ENCODE results near the gene TMEM63A.

DNA sequence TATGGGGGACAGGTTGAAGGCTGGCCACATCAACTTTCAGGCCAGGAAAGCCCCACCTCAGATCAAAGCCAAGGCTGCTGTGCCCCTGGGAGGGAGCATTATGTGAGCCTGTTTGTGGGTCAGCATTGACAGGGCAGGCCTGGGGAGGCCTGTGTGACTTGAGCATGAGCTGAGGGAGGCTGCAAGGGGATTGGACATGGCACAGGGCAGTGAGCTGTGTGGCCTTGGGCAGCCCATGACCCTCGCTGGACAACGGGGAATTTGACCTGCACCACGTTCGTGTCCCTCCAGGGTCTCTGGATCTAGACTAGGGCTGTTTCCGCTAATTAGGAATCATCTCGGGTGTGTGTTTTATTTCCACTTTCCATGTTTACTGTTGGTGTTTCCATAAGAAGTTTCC lies 24.3 kb upstream of the TMEM63A start:
- TF ChIP-seq, protein P1, sequence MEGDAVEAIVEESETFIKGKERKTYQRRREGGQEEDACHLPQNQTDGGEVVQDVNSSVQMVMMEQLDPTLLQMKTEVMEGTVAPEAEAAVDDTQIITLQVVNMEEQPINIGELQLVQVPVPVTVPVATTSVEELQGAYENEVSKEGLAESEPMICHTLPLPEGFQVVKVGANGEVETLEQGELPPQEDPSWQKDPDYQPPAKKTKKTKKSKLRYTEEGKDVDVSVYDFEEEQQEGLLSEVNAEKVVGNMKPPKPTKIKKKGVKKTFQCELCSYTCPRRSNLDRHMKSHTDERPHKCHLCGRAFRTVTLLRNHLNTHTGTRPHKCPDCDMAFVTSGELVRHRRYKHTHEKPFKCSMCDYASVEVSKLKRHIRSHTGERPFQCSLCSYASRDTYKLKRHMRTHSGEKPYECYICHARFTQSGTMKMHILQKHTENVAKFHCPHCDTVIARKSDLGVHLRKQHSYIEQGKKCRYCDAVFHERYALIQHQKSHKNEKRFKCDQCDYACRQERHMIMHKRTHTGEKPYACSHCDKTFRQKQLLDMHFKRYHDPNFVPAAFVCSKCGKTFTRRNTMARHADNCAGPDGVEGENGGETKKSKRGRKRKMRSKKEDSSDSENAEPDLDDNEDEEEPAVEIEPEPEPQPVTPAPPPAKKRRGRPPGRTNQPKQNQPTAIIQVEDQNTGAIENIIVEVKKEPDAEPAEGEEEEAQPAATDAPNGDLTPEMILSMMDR (IDR thresholded peaks at IDR 0.05) = no peak
- TF ChIP-seq, protein P2, sequence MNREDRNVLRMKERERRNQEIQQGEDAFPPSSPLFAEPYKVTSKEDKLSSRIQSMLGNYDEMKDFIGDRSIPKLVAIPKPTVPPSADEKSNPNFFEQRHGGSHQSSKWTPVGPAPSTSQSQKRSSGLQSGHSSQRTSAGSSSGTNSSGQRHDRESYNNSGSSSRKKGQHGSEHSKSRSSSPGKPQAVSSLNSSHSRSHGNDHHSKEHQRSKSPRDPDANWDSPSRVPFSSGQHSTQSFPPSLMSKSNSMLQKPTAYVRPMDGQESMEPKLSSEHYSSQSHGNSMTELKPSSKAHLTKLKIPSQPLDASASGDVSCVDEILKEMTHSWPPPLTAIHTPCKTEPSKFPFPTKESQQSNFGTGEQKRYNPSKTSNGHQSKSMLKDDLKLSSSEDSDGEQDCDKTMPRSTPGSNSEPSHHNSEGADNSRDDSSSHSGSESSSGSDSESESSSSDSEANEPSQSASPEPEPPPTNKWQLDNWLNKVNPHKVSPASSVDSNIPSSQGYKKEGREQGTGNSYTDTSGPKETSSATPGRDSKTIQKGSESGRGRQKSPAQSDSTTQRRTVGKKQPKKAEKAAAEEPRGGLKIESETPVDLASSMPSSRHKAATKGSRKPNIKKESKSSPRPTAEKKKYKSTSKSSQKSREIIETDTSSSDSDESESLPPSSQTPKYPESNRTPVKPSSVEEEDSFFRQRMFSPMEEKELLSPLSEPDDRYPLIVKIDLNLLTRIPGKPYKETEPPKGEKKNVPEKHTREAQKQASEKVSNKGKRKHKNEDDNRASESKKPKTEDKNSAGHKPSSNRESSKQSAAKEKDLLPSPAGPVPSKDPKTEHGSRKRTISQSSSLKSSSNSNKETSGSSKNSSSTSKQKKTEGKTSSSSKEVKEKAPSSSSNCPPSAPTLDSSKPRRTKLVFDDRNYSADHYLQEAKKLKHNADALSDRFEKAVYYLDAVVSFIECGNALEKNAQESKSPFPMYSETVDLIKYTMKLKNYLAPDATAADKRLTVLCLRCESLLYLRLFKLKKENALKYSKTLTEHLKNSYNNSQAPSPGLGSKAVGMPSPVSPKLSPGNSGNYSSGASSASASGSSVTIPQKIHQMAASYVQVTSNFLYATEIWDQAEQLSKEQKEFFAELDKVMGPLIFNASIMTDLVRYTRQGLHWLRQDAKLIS (CRISPR knock-in tag; IDR thresholded peaks at IDR 0.05; ENCODE audit: borderline replicate concordance) = no peak
- TF ChIP-seq, protein P3, sequence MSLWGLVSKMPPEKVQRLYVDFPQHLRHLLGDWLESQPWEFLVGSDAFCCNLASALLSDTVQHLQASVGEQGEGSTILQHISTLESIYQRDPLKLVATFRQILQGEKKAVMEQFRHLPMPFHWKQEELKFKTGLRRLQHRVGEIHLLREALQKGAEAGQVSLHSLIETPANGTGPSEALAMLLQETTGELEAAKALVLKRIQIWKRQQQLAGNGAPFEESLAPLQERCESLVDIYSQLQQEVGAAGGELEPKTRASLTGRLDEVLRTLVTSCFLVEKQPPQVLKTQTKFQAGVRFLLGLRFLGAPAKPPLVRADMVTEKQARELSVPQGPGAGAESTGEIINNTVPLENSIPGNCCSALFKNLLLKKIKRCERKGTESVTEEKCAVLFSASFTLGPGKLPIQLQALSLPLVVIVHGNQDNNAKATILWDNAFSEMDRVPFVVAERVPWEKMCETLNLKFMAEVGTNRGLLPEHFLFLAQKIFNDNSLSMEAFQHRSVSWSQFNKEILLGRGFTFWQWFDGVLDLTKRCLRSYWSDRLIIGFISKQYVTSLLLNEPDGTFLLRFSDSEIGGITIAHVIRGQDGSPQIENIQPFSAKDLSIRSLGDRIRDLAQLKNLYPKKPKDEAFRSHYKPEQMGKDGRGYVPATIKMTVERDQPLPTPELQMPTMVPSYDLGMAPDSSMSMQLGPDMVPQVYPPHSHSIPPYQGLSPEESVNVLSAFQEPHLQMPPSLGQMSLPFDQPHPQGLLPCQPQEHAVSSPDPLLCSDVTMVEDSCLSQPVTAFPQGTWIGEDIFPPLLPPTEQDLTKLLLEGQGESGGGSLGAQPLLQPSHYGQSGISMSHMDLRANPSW (CRISPR knock-in tag; conservative IDR thresholded peaks at IDR 0.05; ENCODE audit: low read depth) = no peak
- TF ChIP-seq, protein P4, sequence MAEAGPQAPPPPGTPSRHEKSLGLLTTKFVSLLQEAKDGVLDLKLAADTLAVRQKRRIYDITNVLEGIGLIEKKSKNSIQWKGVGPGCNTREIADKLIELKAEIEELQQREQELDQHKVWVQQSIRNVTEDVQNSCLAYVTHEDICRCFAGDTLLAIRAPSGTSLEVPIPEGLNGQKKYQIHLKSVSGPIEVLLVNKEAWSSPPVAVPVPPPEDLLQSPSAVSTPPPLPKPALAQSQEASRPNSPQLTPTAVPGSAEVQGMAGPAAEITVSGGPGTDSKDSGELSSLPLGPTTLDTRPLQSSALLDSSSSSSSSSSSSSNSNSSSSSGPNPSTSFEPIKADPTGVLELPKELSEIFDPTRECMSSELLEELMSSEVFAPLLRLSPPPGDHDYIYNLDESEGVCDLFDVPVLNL (CRISPR knock-in tag; IDR thresholded peaks at IDR 0.05; ENCODE audit: borderline replicate concordance, low read depth) = no peak
